Measurements from ENCODE around the gene CBY1.

- TF ChIP-seq, protein P1, sequence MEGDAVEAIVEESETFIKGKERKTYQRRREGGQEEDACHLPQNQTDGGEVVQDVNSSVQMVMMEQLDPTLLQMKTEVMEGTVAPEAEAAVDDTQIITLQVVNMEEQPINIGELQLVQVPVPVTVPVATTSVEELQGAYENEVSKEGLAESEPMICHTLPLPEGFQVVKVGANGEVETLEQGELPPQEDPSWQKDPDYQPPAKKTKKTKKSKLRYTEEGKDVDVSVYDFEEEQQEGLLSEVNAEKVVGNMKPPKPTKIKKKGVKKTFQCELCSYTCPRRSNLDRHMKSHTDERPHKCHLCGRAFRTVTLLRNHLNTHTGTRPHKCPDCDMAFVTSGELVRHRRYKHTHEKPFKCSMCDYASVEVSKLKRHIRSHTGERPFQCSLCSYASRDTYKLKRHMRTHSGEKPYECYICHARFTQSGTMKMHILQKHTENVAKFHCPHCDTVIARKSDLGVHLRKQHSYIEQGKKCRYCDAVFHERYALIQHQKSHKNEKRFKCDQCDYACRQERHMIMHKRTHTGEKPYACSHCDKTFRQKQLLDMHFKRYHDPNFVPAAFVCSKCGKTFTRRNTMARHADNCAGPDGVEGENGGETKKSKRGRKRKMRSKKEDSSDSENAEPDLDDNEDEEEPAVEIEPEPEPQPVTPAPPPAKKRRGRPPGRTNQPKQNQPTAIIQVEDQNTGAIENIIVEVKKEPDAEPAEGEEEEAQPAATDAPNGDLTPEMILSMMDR (conservative IDR thresholded peaks at IDR 0.05; ENCODE audit: low read depth, low read length) = no peak
- no peak for TF ChIP-seq EZH2 (IDR thresholded peaks at IDR 0.05; ENCODE audit: low read length, unreplicated experiment)
Measured at GRCh38 chr22:38607680-38608079, 48.8 kb upstream of the CBY1 start.

All from PC-3 (cell line).